Activated naive CD8-positive, alpha-beta T cell treated with anti-CD3 and anti-CD28 coated beads for 36 hours (primary cell): ENCODE measurements around the gene ZNF787. TPM values are rescaled to one million over a fixed set of nuclear protein-coding genes. Genes with fewer than 3 reads are reported as not detected.

ENCODE experiments used
- DNase-seq: peaks from one replicate; pipeline ENCODE4 v3.0.0; 2021
- H3K27ac Mint-ChIP-seq: one replicate; pipeline ENCODE4 v1.8.0; 2022; ENCODE audit warnings: mild to moderate bottlenecking, moderate library complexity, mixed read lengths
- H3K27me3 Mint-ChIP-seq: one replicate; pipeline ENCODE4 v1.8.0; 2022; ENCODE audit warnings: mild to moderate bottlenecking, mixed read lengths
- H3K36me3 Mint-ChIP-seq: one replicate; pipeline ENCODE4 v1.8.0; 2021; ENCODE audit warnings: mild to moderate bottlenecking, mixed read lengths
- H3K4me1 Mint-ChIP-seq: one replicate; pipeline ENCODE4 v1.8.0; 2021; ENCODE audit warnings: mixed read lengths
- H3K4me3 Mint-ChIP-seq: one replicate; pipeline ENCODE4 v1.8.0; 2022; ENCODE audit warnings: mild to moderate bottlenecking, moderate library complexity, mixed read lengths
- H3K9me3 Mint-ChIP-seq: one replicate; pipeline ENCODE4 v1.8.0; 2022; ENCODE audit warnings: mixed read lengths
- total RNA-seq, 2 experiments: library from RNA; stranded (reverse); gene quantifications; one replicate each; pipeline ENCODE4 v1.2.3, GENCODE V29; 2021

ZNF787 gene
- total RNA-seq, 2 experiments from 2014 or later: 34.2 to 35.6 TPM

- Mint-ChIP-seq H3K27me3 (no peaks in the 10 kb centered on the region), H3K4me1 (peaks cover 15% of the 10 kb centered on the region), H3K36me3 (no peaks in the 10 kb centered on the region), H3K27ac (no peak overlapping the region), H3K9me3 (no peaks in the 10 kb centered on the region), H3K4me3 (no peak overlapping the region)
- DNase-seq: no peak
Observed at GRCh38 chr19:56137405-56137804, 16.3 kb upstream of the ZNF787 start.

- H3K4me3 Mint-ChIP-seq: no peak overlapping the region
- peaks cover 9% of the 10 kb centered on the region for H3K4me1 Mint-ChIP-seq
- no peak overlapping the region for H3K27ac Mint-ChIP-seq
- no peaks in the 10 kb centered on the region for H3K36me3 Mint-ChIP-seq
- no peaks in the 10 kb centered on the region for H3K27me3 Mint-ChIP-seq
- DNase-seq: no peak
- H3K9me3 Mint-ChIP-seq: no peaks in the 10 kb centered on the region
Observed at GRCh38 chr19:56136362-56136761, 15.3 kb upstream of the ZNF787 start.

GRCh38 chr19:56134654-56134921, 13.5 kb upstream of the ZNF787 start:
- H3K9me3 Mint-ChIP-seq: no peaks in the 10 kb centered on the region
- H3K4me1 Mint-ChIP-seq: peaks cover 2% of the 10 kb centered on the region
- no peaks in the 10 kb centered on the region for H3K27me3 Mint-ChIP-seq
- no peak overlapping the region for H3K4me3 Mint-ChIP-seq
- no peaks in the 10 kb centered on the region for H3K36me3 Mint-ChIP-seq
- DNase-seq: no peak
- no peak overlapping the region for H3K27ac Mint-ChIP-seq

GRCh38 chr19:56133858-56134653, 13.0 kb upstream of the ZNF787 start:
- H3K36me3 Mint-ChIP-seq: no peaks in the 10 kb centered on the region
- H3K27ac Mint-ChIP-seq: no peak overlapping the region
- no peaks in the 10 kb centered on the region for H3K27me3 Mint-ChIP-seq
- H3K9me3 Mint-ChIP-seq: no peaks in the 10 kb centered on the region
- DNase-seq: no peak
- no peak overlapping the region for H3K4me3 Mint-ChIP-seq
- H3K4me1 Mint-ChIP-seq: peaks cover 2% of the 10 kb centered on the region

GRCh38 chr19:56132316-56132822, 11.3 kb upstream of the ZNF787 start:
- no peak overlapping the region for H3K4me3 Mint-ChIP-seq
- H3K36me3 Mint-ChIP-seq: no peaks in the 10 kb centered on the region
- H3K27me3 Mint-ChIP-seq: no peaks in the 10 kb centered on the region
- no peaks in the 10 kb centered on the region for H3K9me3 Mint-ChIP-seq
- no peak for DNase-seq
- peaks cover 2% of the 10 kb centered on the region for H3K4me1 Mint-ChIP-seq
- H3K27ac Mint-ChIP-seq: no peak overlapping the region

- Mint-ChIP-seq H3K27ac (no peak overlapping the region), H3K36me3 (no peaks in the 10 kb centered on the region), H3K4me1 (peaks cover 2% of the 10 kb centered on the region), H3K9me3 (no peaks in the 10 kb centered on the region), H3K27me3 (no peaks in the 10 kb centered on the region), H3K4me3 (no peak overlapping the region)
- no peak for DNase-seq
Observed at GRCh38 chr19:56131651-56132050, 10.6 kb upstream of the ZNF787 start.

- Mint-ChIP-seq H3K27me3 (no peaks in the 10 kb centered on the region), H3K36me3 (no peaks in the 10 kb centered on the region), H3K27ac (no peak overlapping the region), H3K4me3 (no peak overlapping the region), H3K4me1 (peaks cover 2% of the 10 kb centered on the region), H3K9me3 (no peaks in the 10 kb centered on the region)
- no peak for DNase-seq
Observed at GRCh38 chr19:56130006-56130405, 8.9 kb upstream of the ZNF787 start.

- DNase-seq: no peak
- no peaks in the 10 kb centered on the region for H3K9me3 Mint-ChIP-seq
Observed at GRCh38 chr19:56126983-56127780, 6.1 kb upstream of the ZNF787 start.

GRCh38 chr19:56125806-56126590, 4.9 kb upstream of the ZNF787 start:
- Mint-ChIP-seq H3K4me3 (no peak overlapping the region), H3K4me1 (peaks cover 9% of the 10 kb centered on the region), H3K36me3 (no peaks in the 10 kb centered on the region), H3K27ac (no peak overlapping the region), H3K27me3 (no peaks in the 10 kb centered on the region), H3K9me3 (no peaks in the 10 kb centered on the region)
- DNase-seq: no peak

More at GRCh38 chr19:56126983-56127780, 6.1 kb upstream of the ZNF787 start:
- H3K36me3 Mint-ChIP-seq: no peaks in the 10 kb centered on the region
- H3K27ac Mint-ChIP-seq: no peak overlapping the region
- peaks cover 3% of the 10 kb centered on the region for H3K4me1 Mint-ChIP-seq
- H3K27me3 Mint-ChIP-seq: no peaks in the 10 kb centered on the region
- no peak overlapping the region for H3K4me3 Mint-ChIP-seq

GRCh38 chr19:56124578-56124977, 3.5 kb upstream of the ZNF787 start:
- Mint-ChIP-seq H3K4me1 (peaks cover 13% of the 10 kb centered on the region), H3K36me3 (peaks cover 4% of the 10 kb centered on the region), H3K27ac (no peak overlapping the region), H3K9me3 (no peaks in the 10 kb centered on the region), H3K4me3 (no peak overlapping the region), H3K27me3 (no peaks in the 10 kb centered on the region)
- DNase-seq: no peak

GRCh38 chr19:56123266-56123891, 2.3 kb upstream of the ZNF787 start:
- H3K27ac Mint-ChIP-seq: no peak overlapping the region
- H3K27me3 Mint-ChIP-seq: no peaks in the 10 kb centered on the region
- H3K9me3 Mint-ChIP-seq: no peaks in the 10 kb centered on the region
- peaks cover 22% of the 10 kb centered on the region for H3K4me1 Mint-ChIP-seq
- peaks cover 9% of the 10 kb centered on the region for H3K36me3 Mint-ChIP-seq
- no peak for DNase-seq
- H3K4me3 Mint-ChIP-seq: no peak overlapping the region

- peak overlapping the region; percentile 94 for H3K27ac Mint-ChIP-seq
- H3K9me3 Mint-ChIP-seq: no peaks in the 10 kb centered on the region
- peak overlapping the region; percentile 90 for H3K4me3 Mint-ChIP-seq
- H3K4me1 Mint-ChIP-seq: peaks cover 27% of the 10 kb centered on the region
- peak; percentile 90 for DNase-seq
- no peaks in the 10 kb centered on the region for H3K27me3 Mint-ChIP-seq
- H3K36me3 Mint-ChIP-seq: peaks cover 16% of the 10 kb centered on the region
Observed at GRCh38 chr19:56120371-56121179, 520 bp downstream of the ZNF787 start.

GRCh38 chr19:56120002-56120370, 1.1 kb downstream of the ZNF787 start:
- no peaks in the 10 kb centered on the region for H3K9me3 Mint-ChIP-seq
- peaks cover 28% of the 10 kb centered on the region for H3K4me1 Mint-ChIP-seq
- peak overlapping the region; percentile 90 for H3K4me3 Mint-ChIP-seq
- DNase-seq: no peak
- H3K36me3 Mint-ChIP-seq: peaks cover 17% of the 10 kb centered on the region
- H3K27ac Mint-ChIP-seq: peak overlapping the region; percentile 94
- no peaks in the 10 kb centered on the region for H3K27me3 Mint-ChIP-seq

- H3K9me3 Mint-ChIP-seq: no peaks in the 10 kb centered on the region
- H3K4me1 Mint-ChIP-seq: peaks cover 31% of the 10 kb centered on the region
- DNase-seq: no peak
- H3K4me3 Mint-ChIP-seq: peak overlapping the region; percentile 90
- peak overlapping the region; percentile 94 for H3K27ac Mint-ChIP-seq
- no peaks in the 10 kb centered on the region for H3K27me3 Mint-ChIP-seq
- H3K36me3 Mint-ChIP-seq: peaks cover 19% of the 10 kb centered on the region
Observed at GRCh38 chr19:56119582-56119978, 1.5 kb downstream of the ZNF787 start.
